COR-L47 (cell line): ENCODE data around the gene AANAT.
"Not testable (repeated sequence)": the region's sequence is repeated elsewhere in the genome, so short reads cannot be mapped to it uniquely, and the experiment has no call there.

ENCODE experiments used
- DNase-seq: peaks from one replicate; lab custom pipeline; 2025; lab: John Stamatoyannopoulos, UW

AANAT gene

DNA sequence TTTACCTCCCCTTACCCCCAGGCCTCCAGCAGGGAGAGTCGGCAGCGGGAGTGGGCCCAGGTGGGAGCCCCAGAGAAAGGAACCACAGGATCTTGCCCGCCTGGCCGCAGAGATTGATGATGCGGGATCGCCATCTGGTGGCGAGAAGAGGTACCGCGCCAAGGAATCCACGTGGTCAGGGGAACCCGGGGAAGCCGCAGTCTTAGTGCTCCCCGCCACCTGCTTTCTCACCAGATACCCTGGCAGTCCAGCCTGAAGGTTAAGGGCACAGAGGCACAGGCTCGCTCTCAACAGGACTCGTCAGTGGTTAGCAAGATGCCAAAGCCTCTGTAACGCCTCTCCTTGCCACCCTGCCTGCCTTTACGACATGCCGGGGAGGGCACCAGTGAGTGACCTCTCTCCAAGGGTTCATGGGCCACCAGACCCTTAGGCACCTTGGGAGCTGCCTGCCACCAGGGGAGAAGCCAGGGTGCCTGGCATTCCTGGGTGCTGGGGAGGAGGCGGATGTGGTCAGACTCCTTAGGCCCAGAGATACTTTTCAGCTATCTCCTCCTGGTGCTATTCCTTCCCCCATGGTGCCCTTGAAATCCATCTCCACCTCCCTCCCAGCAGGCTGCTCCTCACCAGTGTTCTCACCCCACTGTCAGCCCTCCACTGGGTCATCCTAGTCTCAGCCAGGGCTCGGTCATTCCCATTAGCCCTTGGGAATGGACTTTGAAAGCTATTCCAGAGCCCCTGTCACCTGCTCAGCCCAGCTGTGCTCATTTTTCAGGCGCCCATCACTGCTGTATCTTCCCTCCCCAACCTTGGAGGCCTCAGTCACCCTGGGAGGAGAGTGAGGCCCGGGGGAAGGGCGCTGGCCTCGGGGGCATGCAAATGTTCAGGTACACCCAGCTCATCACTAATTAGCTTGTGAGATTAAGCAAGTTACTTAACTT is 39.3 kb downstream of the AANAT start:
- peak; percentile 57 for DNase-seq

- DNase-seq = not testable (repeated sequence)
These were observed 41.2 kb downstream of the AANAT start for GRCh38 chr17:76508472-76509063.

DNA sequence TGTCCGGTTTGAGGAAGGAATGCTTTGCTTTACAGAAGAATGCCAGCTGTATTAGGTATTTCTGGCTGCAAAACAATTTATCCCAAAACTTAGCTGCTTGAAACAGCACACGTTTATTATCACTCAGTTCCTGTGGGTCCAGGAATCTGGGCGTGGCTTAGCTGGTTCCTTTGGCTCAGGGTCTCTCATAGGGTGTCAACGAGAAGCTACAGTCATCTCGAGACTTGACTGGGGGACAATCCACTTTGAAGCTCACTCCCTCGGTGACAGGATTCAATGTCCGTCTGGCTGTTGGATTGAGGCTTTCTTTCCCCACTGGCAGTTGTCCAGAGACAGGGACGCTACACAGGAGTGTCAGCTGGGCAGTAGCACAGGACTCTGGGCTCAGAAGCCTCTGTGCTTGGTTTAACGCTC is 43.4 kb downstream of the AANAT start:
- DNase-seq = no peak

GRCh38 chr17:76511668-76512365 is 44.4 kb downstream of the AANAT start:
- DNase-seq = no peak

DNA sequence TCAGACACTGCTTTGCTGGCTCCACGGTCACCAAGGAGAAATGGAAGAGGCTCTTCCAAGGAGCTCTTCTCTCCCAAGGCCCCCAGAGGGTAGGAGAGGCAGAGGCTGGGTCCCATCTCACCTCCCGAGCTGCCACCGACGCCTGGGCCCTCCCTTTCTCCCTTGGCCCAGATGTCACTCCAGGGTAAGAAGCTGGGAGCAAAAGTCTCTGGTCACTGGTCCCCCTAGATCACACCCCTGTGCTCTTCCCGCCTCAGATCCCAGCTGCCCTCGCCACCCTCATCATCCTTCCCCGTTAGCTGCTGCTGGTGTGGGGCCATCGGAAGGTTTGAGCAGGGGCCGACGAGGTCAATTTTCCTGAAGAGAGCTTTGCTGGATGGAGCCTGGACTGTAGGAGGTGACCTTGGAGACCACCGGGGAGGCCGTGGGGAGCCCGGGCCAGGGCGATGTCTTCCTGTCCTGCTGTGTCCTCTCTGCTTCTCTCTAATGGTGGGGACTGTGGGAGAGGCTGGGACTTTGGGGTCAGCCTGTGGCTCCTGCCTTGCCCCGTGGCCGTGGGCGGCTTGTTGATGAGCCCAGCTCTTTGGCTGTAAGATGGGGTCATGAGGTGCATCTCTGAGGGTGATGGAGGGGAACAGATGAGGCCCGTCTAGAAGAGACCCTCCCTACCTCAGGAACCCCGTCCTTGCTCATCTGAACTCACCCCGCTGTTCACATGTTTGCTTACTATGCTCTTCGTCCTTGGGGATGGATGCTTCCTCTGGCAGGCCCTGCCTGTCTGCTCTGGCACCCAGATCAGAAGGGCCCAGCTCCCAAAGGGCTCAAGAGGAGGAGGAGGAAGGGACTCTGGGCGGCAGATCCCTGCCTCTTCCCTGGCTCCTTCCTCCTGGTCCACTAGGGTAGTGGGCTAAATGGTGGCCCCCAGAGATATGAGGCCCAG is 45.2 kb downstream of the AANAT start:
- DNase-seq = no peak

- DNase-seq = no peak
These were observed 45.9 kb downstream of the AANAT start for GRCh38 chr17:76513306-76513692.

DNA sequence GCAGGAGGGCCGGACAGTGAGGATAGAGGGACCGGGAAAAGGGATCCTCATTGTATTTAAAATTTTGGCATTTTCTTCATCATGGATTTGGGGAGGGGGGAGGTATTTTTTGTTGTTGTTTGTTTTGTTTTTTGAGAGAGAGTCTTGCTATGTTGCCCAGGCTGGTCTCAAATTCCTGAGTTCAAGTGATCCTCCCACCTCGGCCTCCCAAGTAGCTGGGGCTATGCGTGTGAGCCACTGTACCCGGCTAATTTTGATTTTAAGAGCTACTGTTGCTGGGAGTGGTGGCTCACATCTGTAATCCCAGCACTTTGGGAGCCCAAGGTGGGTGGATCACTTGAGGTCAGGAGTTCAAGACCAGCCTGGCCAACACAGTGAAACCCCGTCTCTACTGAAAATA is 47.0 kb downstream of the AANAT start:
- DNase-seq = not testable (repeated sequence)

DNA sequence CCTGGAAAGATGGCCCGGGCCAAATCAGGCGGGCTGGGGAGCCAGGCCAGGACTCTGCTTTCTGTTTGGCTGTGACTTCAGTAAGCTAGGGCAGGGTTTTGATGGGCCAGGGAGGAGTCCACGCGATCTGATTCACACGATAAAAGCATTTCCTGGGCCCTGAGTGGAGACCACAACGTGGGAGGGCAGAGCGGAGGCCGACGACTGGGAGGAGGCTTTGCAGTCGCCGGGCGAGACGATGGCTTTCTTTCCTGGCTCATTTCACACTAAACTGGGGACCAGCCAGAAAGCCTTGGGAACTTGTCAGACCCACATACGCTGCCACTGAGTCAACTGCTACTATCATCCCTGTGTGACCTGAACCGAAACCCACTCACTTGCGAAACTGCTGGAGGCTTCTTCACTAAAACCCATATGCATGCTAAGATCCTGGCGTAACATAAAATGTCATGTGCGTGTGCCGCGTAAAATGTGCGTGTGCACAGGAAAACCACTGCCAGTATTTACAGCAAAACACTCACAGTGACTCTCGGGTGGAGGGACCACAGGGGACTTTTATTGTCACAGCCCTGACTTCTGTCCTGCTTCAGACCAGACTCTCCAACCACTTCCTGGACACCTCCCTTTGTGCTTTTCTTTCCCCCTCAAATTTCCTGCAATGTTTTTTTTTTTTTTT is 48.0 kb downstream of the AANAT start:
- no peak for DNase-seq

- no peak for DNase-seq
These were observed 50.2 kb downstream of the AANAT start for GRCh38 chr17:76517638-76518038.

DNA sequence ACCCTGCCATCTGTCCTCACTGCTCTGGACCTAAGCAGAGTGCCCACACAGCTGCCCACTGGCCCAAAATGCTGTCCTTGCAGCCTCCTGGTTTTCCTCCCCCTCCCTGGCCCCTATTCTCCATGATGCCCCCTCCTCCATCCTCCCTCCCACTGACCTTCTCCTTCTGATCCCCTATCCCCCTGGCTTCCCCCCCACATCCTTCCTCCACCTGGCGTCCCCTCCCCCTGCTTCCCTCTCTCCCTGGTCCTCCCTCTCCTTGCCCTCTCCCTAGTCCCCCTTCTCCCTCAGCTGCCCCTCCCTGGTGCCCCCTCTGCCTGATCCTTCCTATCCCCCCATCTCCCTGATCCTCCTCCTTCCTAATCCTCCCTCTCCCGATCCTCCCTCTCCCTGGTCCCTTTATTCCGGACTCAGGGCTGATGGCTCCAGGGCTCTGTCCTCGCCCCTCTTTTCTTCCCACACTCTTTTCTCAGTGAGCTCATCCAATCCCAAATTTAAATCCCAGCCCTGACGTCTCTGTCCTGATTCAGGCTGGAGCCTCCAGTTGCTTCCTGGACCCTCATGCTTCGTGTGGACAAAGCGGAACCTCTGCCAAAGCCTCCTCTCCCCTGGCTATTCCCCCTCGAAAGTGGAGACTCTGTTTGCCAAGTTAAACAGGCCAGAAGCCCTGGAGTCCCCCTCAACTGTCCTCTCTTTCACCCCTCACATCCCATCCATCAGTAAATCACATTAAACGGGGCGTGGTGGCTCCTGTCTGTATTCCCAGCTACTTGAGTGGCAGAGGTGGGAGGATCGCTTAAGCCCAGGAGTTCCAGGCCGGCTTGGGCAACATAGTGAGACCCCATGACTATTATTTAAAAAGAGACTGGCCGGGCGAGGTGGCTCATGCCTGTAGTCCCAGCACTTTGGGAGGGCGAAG is 51.9 kb downstream of the AANAT start:
- no peak for DNase-seq
